ENCODE results near the gene TACC3. TPM values are rescaled to one million over a fixed set of nuclear protein-coding genes. Genes with fewer than 3 reads are reported as not detected.

The TACC3 gene
- total and polyA plus RNA-seq, 2 donors (not counting 1 experiment from before 2014, with no cell fraction given): 7.3 to 10.2 TPM

- no peak overlapping the region for H3K4me2 ChIP-seq (ENCODE audit: extremely low read depth, insufficient read depth, low read length)
- H4K20me1 ChIP-seq (ENCODE audit: control insufficient read depth, extremely low read depth, insufficient read depth, low read length): no peaks in the 10 kb centered on the region
- H2AFZ ChIP-seq (ENCODE audit: low read length): no peak overlapping the region
Measured at GRCh38 chr4:1779588-1780382, 58.5 kb downstream of the TACC3 start.

GRCh38 chr4:1780435-1780834 lies 59.1 kb downstream of the TACC3 start:
- H3K4me1 ChIP-seq (ENCODE audit: control insufficient read depth, extremely low read depth, insufficient read depth, low read length): no peaks in the 10 kb centered on the region
- no peak overlapping the region for H3K4me3 ChIP-seq (replicated peaks in 1 of 4; ENCODE audit: control extremely low read depth in 1 of 4, insufficient read depth in 1 of 4, low read depth in 3 of 4, low read length in 4 of 4)
- no peak for TF ChIP-seq CTCF (conservative IDR thresholded peaks at IDR 0.05 in 1 of 2, IDR thresholded peaks at IDR 0.05 in 1 of 2; ENCODE audit: low read depth in 1 of 2, low read length in 2 of 2)
- TF ChIP-seq EZH2 (IDR thresholded peaks at IDR 0.05; ENCODE audit: low read length, missing control alignments): no peak
- H4K20me1 ChIP-seq (ENCODE audit: control insufficient read depth, extremely low read depth, insufficient read depth, low read length): no peaks in the 10 kb centered on the region
- H3K9me3 ChIP-seq (ENCODE audit: control insufficient read depth, insufficient read depth, low read depth, low read length): no peaks in the 10 kb centered on the region
- no peaks in the 10 kb centered on the region for H3K79me2 ChIP-seq (ENCODE audit: control insufficient read depth, insufficient read depth, low read length)
- H2AFZ ChIP-seq (ENCODE audit: low read length): no peak overlapping the region
- H3K27ac ChIP-seq (ENCODE audit: insufficient read depth, low read length): no peak overlapping the region
- H3K36me3 ChIP-seq (ENCODE audit: control insufficient read depth, insufficient read depth, low read length): no peaks in the 10 kb centered on the region
- H3K4me2 ChIP-seq (ENCODE audit: extremely low read depth, insufficient read depth, low read length): no peak overlapping the region
- no peak overlapping the region for H3K9ac ChIP-seq (ENCODE audit: insufficient read depth, low read length)
- no peak for DNase-seq (ENCODE audit: low read depth in 2 of 2)
- H3K27me3 ChIP-seq (ENCODE audit: control insufficient read depth, insufficient read depth, low read length): no peaks in the 10 kb centered on the region

More at GRCh38 chr4:1779588-1780382, 58.5 kb downstream of the TACC3 start:
- H3K4me3 ChIP-seq (replicated peaks in 1 of 4; ENCODE audit: control extremely low read depth in 1 of 4, insufficient read depth in 1 of 4, low read depth in 3 of 4, low read length in 4 of 4): no peak overlapping the region
- no peak overlapping the region for H3K27ac ChIP-seq (ENCODE audit: insufficient read depth, low read length)
- no peak for DNase-seq (ENCODE audit: low read depth in 2 of 2)
- H3K9me3 ChIP-seq (ENCODE audit: control insufficient read depth, insufficient read depth, low read depth, low read length): no peaks in the 10 kb centered on the region
- H3K4me1 ChIP-seq (ENCODE audit: control insufficient read depth, extremely low read depth, insufficient read depth, low read length): no peaks in the 10 kb centered on the region
- no peaks in the 10 kb centered on the region for H3K27me3 ChIP-seq (ENCODE audit: control insufficient read depth, insufficient read depth, low read length)
- no peak overlapping the region for H3K9ac ChIP-seq (ENCODE audit: insufficient read depth, low read length)
- H3K79me2 ChIP-seq (ENCODE audit: control insufficient read depth, insufficient read depth, low read length): no peaks in the 10 kb centered on the region
- TF ChIP-seq CTCF (conservative IDR thresholded peaks at IDR 0.05 in 1 of 2, IDR thresholded peaks at IDR 0.05 in 1 of 2; ENCODE audit: low read depth in 1 of 2, low read length in 2 of 2) (no peak), EZH2 (IDR thresholded peaks at IDR 0.05; ENCODE audit: low read length, missing control alignments) (no peak)
- H3K36me3 ChIP-seq (ENCODE audit: control insufficient read depth, insufficient read depth, low read length): no peaks in the 10 kb centered on the region

- DNase-seq (ENCODE audit: low read depth in 2 of 2): no peak
- H4K20me1 ChIP-seq (ENCODE audit: control insufficient read depth, extremely low read depth, insufficient read depth, low read length): no peaks in the 10 kb centered on the region
- no peaks in the 10 kb centered on the region for H3K27me3 ChIP-seq (ENCODE audit: control insufficient read depth, insufficient read depth, low read length)
- TF ChIP-seq EZH2 (IDR thresholded peaks at IDR 0.05; ENCODE audit: low read length, missing control alignments) (no peak), CTCF (conservative IDR thresholded peaks at IDR 0.05 in 1 of 2, IDR thresholded peaks at IDR 0.05 in 1 of 2; ENCODE audit: low read depth in 1 of 2, low read length in 2 of 2) (no peak)
- no peak overlapping the region for H2AFZ ChIP-seq (ENCODE audit: low read length)
- no peak overlapping the region for H3K4me3 ChIP-seq (replicated peaks in 1 of 4; ENCODE audit: control extremely low read depth in 1 of 4, insufficient read depth in 1 of 4, low read depth in 3 of 4, low read length in 4 of 4)
- H3K4me1 ChIP-seq (ENCODE audit: control insufficient read depth, extremely low read depth, insufficient read depth, low read length): no peaks in the 10 kb centered on the region
- H3K4me2 ChIP-seq (ENCODE audit: extremely low read depth, insufficient read depth, low read length): no peak overlapping the region
- no peak overlapping the region for H3K9ac ChIP-seq (ENCODE audit: insufficient read depth, low read length)
- H3K9me3 ChIP-seq (ENCODE audit: control insufficient read depth, insufficient read depth, low read depth, low read length): no peaks in the 10 kb centered on the region
- no peaks in the 10 kb centered on the region for H3K79me2 ChIP-seq (ENCODE audit: control insufficient read depth, insufficient read depth, low read length)
- no peak overlapping the region for H3K27ac ChIP-seq (ENCODE audit: insufficient read depth, low read length)
- H3K36me3 ChIP-seq (ENCODE audit: control insufficient read depth, insufficient read depth, low read length): no peaks in the 10 kb centered on the region
Measured at GRCh38 chr4:1783015-1783414, 61.7 kb downstream of the TACC3 start.

Measured in fibroblast of lung (primary cell).